Natural killer cell (primary cell): Measurements from ENCODE around the gene PRICKLE2. TPM values are rescaled to one million over a fixed set of nuclear protein-coding genes. Genes with fewer than 3 reads are reported as not detected.

Experiments used
- ATAC-seq, 3 donors: fragments of 150-1000 bp in 2 of 3; fragments of 200-7000 bp in 1 of 3; cut with Tn5 transposase; 1 replicate in 1 of 3; 2 replicates in 2 of 3; pipeline ENCODE4 v1.10.0; 2021; ENCODE audit warnings: mild to moderate bottlenecking in 2 of 3, moderate library complexity in 2 of 3
- DNase-seq, 2 donors: peaks; one replicate each; pipeline versions ENCODE4 v3.0.0 to v3.0.0-alpha.2; 2013 to 2021; ENCODE audit warnings: mixed read lengths in 1 of 2
- H3K27ac ChIP-seq: one replicate; pipeline ENCODE4 v1.5.1; 2013; ENCODE audit warnings: mild to moderate bottlenecking, low read length
- H3K27me3 ChIP-seq: one replicate; pipeline ENCODE4 v1.6.1; 2013; ENCODE audit warnings: low read length; ENCODE audit not compliant: control insufficient read depth, insufficient read depth
- H3K36me3 ChIP-seq: one replicate; pipeline ENCODE4 v1.6.1; 2013; ENCODE audit warnings: low read length; ENCODE audit not compliant: control insufficient read depth, insufficient read depth
- H3K4me1 ChIP-seq: one replicate; pipeline ENCODE4 v1.6.1; 2013; ENCODE audit warnings: low read length; ENCODE audit not compliant: control insufficient read depth, insufficient read depth
- H3K4me3 ChIP-seq: one replicate; pipeline ENCODE4 v1.5.1; 2013; ENCODE audit warnings: low read length
- H3K9me3 ChIP-seq: one replicate; pipeline ENCODE4 v1.6.1; 2013; ENCODE audit warnings: low read length; ENCODE audit not compliant: control insufficient read depth, insufficient read depth
- H3K27ac Mint-ChIP-seq, 2 donors: one replicate each; pipeline ENCODE4 v1.8.0; 2022; ENCODE audit warnings: mild to moderate bottlenecking in 2 of 2, mixed read lengths in 2 of 2, moderate library complexity in 1 of 2
- H3K27me3 Mint-ChIP-seq, 2 donors: one replicate each; pipeline ENCODE4 v1.8.0; 2022; ENCODE audit warnings: low read depth in 2 of 2, mixed read lengths in 2 of 2
- H3K36me3 Mint-ChIP-seq: one replicate; pipeline ENCODE4 v1.8.0; 2022; ENCODE audit warnings: mixed read lengths
- H3K4me1 Mint-ChIP-seq, 2 donors: one replicate each; pipeline ENCODE4 v1.8.0; 2022; ENCODE audit warnings: mixed read lengths in 2 of 2
- H3K4me3 Mint-ChIP-seq: one replicate; pipeline ENCODE4 v1.8.0; 2022; ENCODE audit warnings: mild to moderate bottlenecking, moderate library complexity, mixed read lengths
- H3K9me3 Mint-ChIP-seq, 2 donors: one replicate each; pipeline ENCODE4 v1.8.0; 2022; ENCODE audit warnings: mixed read lengths in 2 of 2
- CTCF ChIP-seq: fragments of 200-600 bp; IDR thresholded peaks from one replicate; pipeline ENCODE4 v1.8.0; 2022; ENCODE audit warnings: antibody characterized with exemption
- WGBS: methylation state at CpG from one replicate; pipeline ENCODE4 v1.1.7; 2013; ENCODE audit warnings: missing lambda C conversion rate; ENCODE audit not compliant: insufficient coverage; 5-methylcytosine and 5-hydroxymethylcytosine counted together
- intact Hi-C: fragments of 100-400 bp; cut with micrococcal nuclease; formaldehyde crosslinking; loops from one replicate; pipeline ENCODE4 v1.14.2; 2022
- total RNA-seq, 4 donors: library from RNA; stranded (reverse); fragments of 120-200 nt in 1 of 4; gene quantifications; one replicate each; pipeline versions ENCODE4 v1.2.3 to v1.2.4, GENCODE V29; 2013 to 2022

The PRICKLE2 gene
- total RNA-seq, 3 donors from 2014 or later (not counting 1 experiment from before 2014, with no cell fraction given), result 0.07 to 3.3 (median 1.8) TPM

DNA sequence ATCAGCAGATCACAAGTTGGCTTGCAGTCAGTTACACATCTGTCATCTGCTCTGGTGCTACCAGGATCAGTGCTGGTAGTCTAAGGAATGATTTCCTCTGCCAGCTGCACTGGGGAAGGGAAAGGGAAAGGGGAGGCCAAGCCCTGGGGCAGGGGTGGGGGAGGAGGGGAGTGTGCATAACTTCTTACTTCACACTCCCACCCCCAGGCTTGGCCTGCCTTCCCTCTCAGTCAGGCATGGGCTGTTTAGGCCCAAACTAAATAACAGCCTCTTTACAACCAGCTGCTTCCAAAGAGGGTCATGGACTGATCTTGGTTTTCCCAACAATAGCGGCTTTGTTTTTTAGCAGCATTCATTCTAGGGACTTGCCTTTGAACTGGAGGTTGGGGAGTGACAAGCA lies 115.8 kb downstream of the PRICKLE2 start:
- Histone ChIP-seq H3K4me1 (no peaks in the 10 kb centered on the region), H3K4me3 (no peak overlapping the region), H3K27me3 (no peaks in the 10 kb centered on the region), H3K36me3 (no peaks in the 10 kb centered on the region), H3K9me3 (no peaks in the 10 kb centered on the region), H3K27ac (no peak overlapping the region)
- Mint-ChIP-seq H3K36me3 (no peaks in the 10 kb centered on the region), H3K4me3 (no peak overlapping the region), H3K4me1 (no peaks in the 10 kb centered on the region), H3K27ac (no peak overlapping the region), H3K9me3 (peaks cover 3 to 7% of the 10 kb centered on the region in 2 donors), H3K27me3 (peaks cover 0 to 3% of the 10 kb centered on the region in 2 donors)
- TF ChIP-seq CTCF, result no peak
- ATAC-seq, result no peak
- no peak for DNase-seq
- intact Hi-C loops, result no loop called here
- 100% methylated on average over 1 of the region's 1 CpG for WGBS

DNA sequence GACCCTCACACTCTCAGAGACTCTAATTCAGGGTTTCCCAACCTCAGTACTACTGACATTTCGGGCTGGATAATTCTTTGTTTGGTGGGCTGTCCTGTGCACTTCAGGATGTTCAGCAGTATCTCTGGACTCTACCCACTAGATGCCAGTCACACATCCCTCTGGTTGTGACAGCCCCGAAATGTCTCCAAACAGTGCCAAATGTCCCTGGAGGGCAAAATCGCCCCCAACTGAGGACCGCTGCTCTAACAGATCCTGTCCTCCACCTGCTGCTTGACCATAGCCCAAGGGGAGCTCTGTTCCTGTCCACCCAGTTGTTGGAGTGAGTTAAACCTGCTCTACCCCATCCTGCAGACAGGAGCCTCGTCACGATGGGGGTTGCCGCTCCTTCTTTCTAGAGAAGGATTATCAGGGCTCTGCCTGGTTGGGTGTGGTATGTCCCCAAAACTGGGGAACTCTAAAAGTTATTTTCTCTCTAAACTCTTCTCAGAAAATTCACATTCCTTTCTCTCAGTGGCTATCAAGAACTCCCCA lies 116.4 kb downstream of the PRICKLE2 start:
- TF ChIP-seq CTCF, result no peak

GRCh38 chr3:64108231-64108630 lies 117.0 kb downstream of the PRICKLE2 start:
- H3K9me3 ChIP-seq, result no peaks in the 10 kb centered on the region
- ATAC-seq, result no peak
- H3K27me3 Mint-ChIP-seq, result peaks cover 0 to 3% of the 10 kb centered on the region in 2 donors
- no peaks in the 10 kb centered on the region for H3K4me1 ChIP-seq
- no peaks in the 10 kb centered on the region for H3K27me3 ChIP-seq
- intact Hi-C loops, result no loop called here
- 88% methylated on average over 9 of the region's 9 CpGs for WGBS
- no peaks in the 10 kb centered on the region for H3K36me3 ChIP-seq
- H3K36me3 Mint-ChIP-seq, result no peaks in the 10 kb centered on the region
- TF ChIP-seq CTCF, result no peak
- DNase-seq, result no peak
- H3K4me3 Mint-ChIP-seq, result no peak overlapping the region
- H3K4me3 ChIP-seq, result no peak overlapping the region
- H3K9me3 Mint-ChIP-seq, result peaks cover 0 to 4% of the 10 kb centered on the region in 2 donors
- H3K27ac ChIP-seq, result no peak overlapping the region
- H3K27ac Mint-ChIP-seq, result no peak overlapping the region
- H3K4me1 Mint-ChIP-seq, result no peaks in the 10 kb centered on the region

More for the DNA sequence above, 116.4 kb downstream of the PRICKLE2 start:
- 82% methylated on average over 4 of the region's 7 CpGs for WGBS
- no peak overlapping the region for H3K4me3 Mint-ChIP-seq
- no peaks in the 10 kb centered on the region for H3K36me3 Mint-ChIP-seq
- no peaks in the 10 kb centered on the region for H3K36me3 ChIP-seq
- peaks cover 0 to 4% of the 10 kb centered on the region in 2 donors for H3K9me3 Mint-ChIP-seq
- no peak overlapping the region for H3K27ac ChIP-seq
- ATAC-seq, result no peak
- H3K4me1 Mint-ChIP-seq, result no peaks in the 10 kb centered on the region
- intact Hi-C loops, result no loop called here
- H3K4me3 ChIP-seq, result no peak overlapping the region
- H3K27ac Mint-ChIP-seq, result no peak overlapping the region
- no peak for DNase-seq
- H3K27me3 Mint-ChIP-seq, result peaks cover 0 to 3% of the 10 kb centered on the region in 2 donors
- H3K4me1 ChIP-seq, result no peaks in the 10 kb centered on the region
- no peaks in the 10 kb centered on the region for H3K27me3 ChIP-seq
- no peaks in the 10 kb centered on the region for H3K9me3 ChIP-seq

- H3K36me3 Mint-ChIP-seq, result no peaks in the 10 kb centered on the region
- Histone ChIP-seq H3K27ac (no peak overlapping the region), H3K27me3 (no peaks in the 10 kb centered on the region), H3K4me1 (no peaks in the 10 kb centered on the region), H3K36me3 (no peaks in the 10 kb centered on the region), H3K9me3 (no peaks in the 10 kb centered on the region), H3K4me3 (no peak overlapping the region)
- intact Hi-C loops, result no loop called here
- DNase-seq, result no peak
- H3K4me1 Mint-ChIP-seq, result no peaks in the 10 kb centered on the region
- H3K4me3 Mint-ChIP-seq, result no peak overlapping the region
- no peak for TF ChIP-seq CTCF
- H3K27me3 Mint-ChIP-seq, result peaks cover 0 to 3% of the 10 kb centered on the region in 2 donors
- H3K9me3 Mint-ChIP-seq, result peaks cover 0 to 2% of the 10 kb centered on the region in 2 donors
- 79% methylated on average over 4 of the region's 5 CpGs for WGBS
- no peak for ATAC-seq
- no peak overlapping the region for H3K27ac Mint-ChIP-seq
These were observed 118.1 kb downstream of the PRICKLE2 start for GRCh38 chr3:64107190-64107589.
